H9 (cell line): ENCODE results near the gene LRIG1. TPM values are rescaled to one million over a fixed set of nuclear protein-coding genes. Genes with fewer than 3 reads are reported as not detected.

Source experiments
- DNase-seq: peaks from one replicate; pipeline ENCODE4 v3.0.0-alpha.2; 2017
- H2AFZ ChIP-seq: one replicate; pipeline ENCODE4 v1.6.1; 2013; ENCODE audit warnings: mild to moderate bottlenecking, low read length, control low read depth, moderate library complexity
- H2AK5ac ChIP-seq: 2 replicates; pipeline ENCODE4 v1.6.1; 2013; ENCODE audit warnings: low read length, control low read depth, mixed read lengths; ENCODE audit not compliant: insufficient read length
- H2BK120ac ChIP-seq: one replicate; pipeline ENCODE4 v1.6.1; 2013; ENCODE audit warnings: low read depth, mild to moderate bottlenecking, low read length, control low read depth, inconsistent platforms; ENCODE audit not compliant: poor library complexity, severe bottlenecking
- H2BK12ac ChIP-seq: 2 replicates; pipeline ENCODE4 v1.6.1; 2013; ENCODE audit warnings: low read length, control low read depth, mixed read lengths, low read depth; ENCODE audit not compliant: insufficient read length
- H2BK15ac ChIP-seq: 2 replicates; pipeline ENCODE4 v1.6.1; 2013; ENCODE audit warnings: low read depth, low read length, control low read depth
- H2BK20ac ChIP-seq: one replicate; pipeline ENCODE4 v1.6.1; 2013; ENCODE audit warnings: low read depth, mild to moderate bottlenecking, low read length, control low read depth, inconsistent platforms; ENCODE audit not compliant: poor library complexity, severe bottlenecking
- H2BK5ac ChIP-seq: 2 replicates; pipeline ENCODE4 v1.6.1; 2013; ENCODE audit warnings: low read length, control low read depth, mixed read lengths; ENCODE audit not compliant: insufficient read length
- H3K14ac ChIP-seq: 2 replicates; pipeline ENCODE4 v1.6.1; 2013; ENCODE audit warnings: low read length, control low read depth; ENCODE audit not compliant: insufficient read depth
- H3K18ac ChIP-seq: 2 replicates; pipeline ENCODE4 v1.6.1; 2013; ENCODE audit warnings: low read depth, mild to moderate bottlenecking, mixed read lengths, low read length, control low read depth; ENCODE audit not compliant: insufficient read length
- H3K23ac ChIP-seq: 2 replicates; pipeline ENCODE4 v1.6.1; 2013; ENCODE audit warnings: low read length, control low read depth, mixed read lengths, low read depth; ENCODE audit not compliant: insufficient read length
- H3K23me2 ChIP-seq: 2 replicates; pipeline ENCODE4 v1.6.1; 2013; ENCODE audit warnings: low read depth, mild to moderate bottlenecking, mixed read lengths, low read length, control low read depth; ENCODE audit not compliant: insufficient read length, poor library complexity, severe bottlenecking
- H3K27ac ChIP-seq: 2 replicates; pipeline ENCODE4 v1.5.1; 2013; ENCODE audit warnings: low read length, control low read depth, mixed read lengths, low read depth; ENCODE audit not compliant: insufficient read length
- H3K27me3 ChIP-seq: 2 replicates; pipeline ENCODE4 v1.6.1; 2013; ENCODE audit warnings: low read length, control low read depth, inconsistent platforms; ENCODE audit not compliant: insufficient read depth
- H3K4ac ChIP-seq: 2 replicates; pipeline ENCODE4 v1.6.1; 2013; ENCODE audit warnings: low read depth, mild to moderate bottlenecking, control low read depth, inconsistent platforms, low read length, moderate library complexity
- H3K4me1 ChIP-seq: 2 replicates; pipeline ENCODE4 v1.6.1; 2013; ENCODE audit warnings: low read length, control low read depth, inconsistent platforms; ENCODE audit not compliant: insufficient read depth
- H3K4me2 ChIP-seq: 2 replicates; pipeline ENCODE4 v1.6.1; 2013; ENCODE audit warnings: low read length, control low read depth, mixed read lengths; ENCODE audit not compliant: insufficient read length, insufficient read depth
- H3K56ac ChIP-seq: 2 replicates; pipeline ENCODE4 v1.6.1; 2013; ENCODE audit warnings: low read depth, mild to moderate bottlenecking, mixed read lengths, low read length, control low read depth; ENCODE audit not compliant: insufficient read length
- H3K79me1 ChIP-seq: 2 replicates; pipeline ENCODE4 v1.6.1; 2013; ENCODE audit warnings: low read depth, mild to moderate bottlenecking, moderate library complexity, low read length, control low read depth, inconsistent platforms; ENCODE audit not compliant: insufficient read depth, poor library complexity, severe bottlenecking
- H3K79me2 ChIP-seq: 2 replicates; pipeline ENCODE4 v1.6.1; 2013; ENCODE audit warnings: low read length, control low read depth, inconsistent platforms; ENCODE audit not compliant: insufficient read depth
- H3K9ac ChIP-seq: 2 replicates; pipeline ENCODE4 v1.6.1; 2013; ENCODE audit warnings: low read length, control low read depth, mixed read lengths; ENCODE audit not compliant: insufficient read length; ENCODE audit errors: extremely low read depth
- H3K9me3 ChIP-seq: one replicate; pipeline ENCODE4 v1.6.1; 2013; ENCODE audit warnings: low read depth, low read length, inconsistent platforms; ENCODE audit not compliant: control insufficient read depth
- H3T11ph ChIP-seq: one replicate; pipeline ENCODE4 v1.6.1; 2013; ENCODE audit warnings: mild to moderate bottlenecking, low read length, control low read depth, inconsistent platforms
- H4K20me1 ChIP-seq: one replicate; pipeline ENCODE4 v1.6.1; 2013; ENCODE audit not compliant: control insufficient read depth, insufficient read length, insufficient read depth
- H4K5ac ChIP-seq: 2 replicates; pipeline ENCODE4 v1.6.1; 2013; ENCODE audit warnings: low read depth, mild to moderate bottlenecking, mixed read lengths, low read length, control low read depth; ENCODE audit not compliant: insufficient read length
- H4K8ac ChIP-seq: replicated peaks from 2 replicates; pipeline ENCODE4 v1.6.1; 2013; ENCODE audit warnings: low read length, control low read depth, mixed read lengths, low read depth; ENCODE audit not compliant: insufficient read length
- H4K91ac ChIP-seq: 2 replicates; pipeline ENCODE4 v1.6.1; 2013; ENCODE audit warnings: low read depth, mild to moderate bottlenecking, moderate library complexity, mixed read lengths, low read length, control low read depth; ENCODE audit not compliant: insufficient read length
- H3K27ac Mint-ChIP-seq, 3 experiments: 2 replicates in 2 of 3; 3 replicates in 1 of 3; pipeline ENCODE4 v1.8.0; 2020 to 2021; ENCODE audit warnings: mixed read lengths in 3 of 3, mild to moderate bottlenecking in 1 of 3, moderate library complexity in 1 of 3
- H3K27me3 Mint-ChIP-seq: 2 replicates; pipeline ENCODE4 v1.8.0; 2021; ENCODE audit warnings: low read depth, mild to moderate bottlenecking, moderate library complexity, mixed read lengths
- H3K36me3 Mint-ChIP-seq, 3 experiments: 2 replicates in 2 of 3; 3 replicates in 1 of 3; pipeline ENCODE4 v1.8.0; 2020 to 2021; ENCODE audit warnings: low read depth in 3 of 3, mixed read lengths in 3 of 3; ENCODE audit not compliant: insufficient read depth in 1 of 3
- H3K4me1 Mint-ChIP-seq, 2 experiments: 2 replicates each; pipeline ENCODE4 v1.8.0; 2020; ENCODE audit warnings: mixed read lengths in 2 of 2
- H3K4me3 Mint-ChIP-seq, 2 experiments: 2 replicates in 1 of 2; 3 replicates in 1 of 2; pipeline ENCODE4 v1.8.0; 2020 to 2021; ENCODE audit warnings: mild to moderate bottlenecking in 2 of 2, mixed read lengths in 2 of 2, moderate library complexity in 1 of 2
- H3K9me3 Mint-ChIP-seq, 2 experiments: 2 replicates in 1 of 2; 3 replicates in 1 of 2; pipeline ENCODE4 v1.8.0; 2020; ENCODE audit warnings: mild to moderate bottlenecking in 2 of 2, mixed read lengths in 2 of 2, moderate library complexity in 1 of 2
- CTCF ChIP-seq: fragments of 200-600 bp; sonication (generic); conservative IDR thresholded peaks from 3 replicates; pipeline ENCODE4 v1.8.0; 2021; ENCODE audit warnings: antibody characterized with exemption, mild to moderate bottlenecking
- WGBS: extraction: QIAGEN DNeasy Blood & Tissue Kit; methylation state at CpG from one replicate; pipeline ENCODE4 v1.1.7; 2013; ENCODE audit warnings: missing lambda C conversion rate, low lambda C conversion rate, mixed read lengths; ENCODE audit not compliant: insufficient read length; ENCODE audit errors: extremely low coverage; 5-methylcytosine and 5-hydroxymethylcytosine counted together
- total RNA-seq: library from RNA; stranded (reverse); gene quantifications from 2 replicates; pipeline ENCODE4 v1.2.1, GENCODE V29; 2021

The LRIG1 gene
- total RNA-seq, 1 experiment from 2014 or later = 70.3 TPM

GRCh38 chr3:66483006-66483405 lies 17.8 kb downstream of the LRIG1 start:
- H3K9ac ChIP-seq = no peak overlapping the region
- no peak overlapping the region for H2BK12ac ChIP-seq
- H3K4me1 ChIP-seq = peaks cover 52% of the 10 kb centered on the region
- no peak overlapping the region for H2BK120ac ChIP-seq
- no peak overlapping the region for H4K8ac ChIP-seq
- H3K23ac ChIP-seq = no peak overlapping the region
- no peak for DNase-seq
- no peak for TF ChIP-seq CTCF
- H2AK5ac ChIP-seq = no peak overlapping the region
- H3K14ac ChIP-seq = no peak overlapping the region
- H3K56ac ChIP-seq = no peak overlapping the region
- H4K5ac ChIP-seq = no peak overlapping the region
- no peak overlapping the region for H2BK15ac ChIP-seq
- H3K4me1 Mint-ChIP-seq = peaks cover 49 to 51% of the 10 kb centered on the region in 2 experiments
- H2BK20ac ChIP-seq = no peak overlapping the region
- no CpG with 5 or more reads among the region's 4 CpGs for WGBS
- H4K91ac ChIP-seq = no peak overlapping the region
- H3K18ac ChIP-seq = no peak overlapping the region
- no peaks in the 10 kb centered on the region for H4K20me1 ChIP-seq
- peaks cover 2 to 19% (median 5%) of the 10 kb centered on the region in 3 experiments; a peak in 6 of 7 replicates for H3K36me3 Mint-ChIP-seq
- no peaks in the 10 kb centered on the region for H3K27me3 Mint-ChIP-seq
- H3K79me1 ChIP-seq = peaks cover 5% of the 10 kb centered on the region
- no peaks in the 10 kb centered on the region for H3K9me3 ChIP-seq
- no peak overlapping the region for H3K4ac ChIP-seq
- H3K23me2 ChIP-seq = no peaks in the 10 kb centered on the region
- H3K27ac ChIP-seq = no peak overlapping the region
- H2AFZ ChIP-seq = no peak overlapping the region
- H3K79me2 ChIP-seq = peaks cover 87% of the 10 kb centered on the region; the same call in 1 of the 2 replicates
- peak overlapping the region; percentile 8 for H3K4me2 ChIP-seq
- no peak overlapping the region for H3T11ph ChIP-seq
- peak overlapping the region in 1 of 2 experiments; percentile 42; a peak in 2 of 5 replicates for H3K4me3 Mint-ChIP-seq
- H3K27me3 ChIP-seq = no peaks in the 10 kb centered on the region
- no peaks in the 10 kb centered on the region for H3K9me3 Mint-ChIP-seq
- H3K27ac Mint-ChIP-seq = peak overlapping the region; percentile 44 to 65 (median 47); a peak in 5 of 7 replicates
- H2BK5ac ChIP-seq = no peak overlapping the region
